HepG2 (cell line): ENCODE results near the gene SCN7A. TPM values are rescaled to one million over a fixed set of nuclear protein-coding genes. Genes with fewer than 3 reads are reported as not detected.

Experiments
- ATAC-seq: fragments of 200-7000 bp; cut with Tn5 transposase; 3 replicates; pipeline ENCODE4 v1.9.1; 2020; ENCODE audit warnings: mild to moderate bottlenecking, moderate library complexity
- BruUV-seq: library from RNA; stranded (reverse); fragments of 400-500 nt; replicated peaks from 2 replicates; lab custom pipeline; 2021; lab: Mats Ljungman, UMichigan
- CTCF ChIA-PET: fragments of 300-600 bp; formaldehyde crosslinking; extraction: SDS; loops from one replicate; lab custom pipeline; 2021; ENCODE audit warnings: low total read pairs, inconsistent platforms, low intra/inter-chr PET ratio; lab: Yijun Ruan, JAX
- POLR2A ChIA-PET: fragments of 350-600 bp; sonication (Branson Sonifier 250); formaldehyde crosslinking; loops from one replicate; lab custom pipeline; 2020; ENCODE audit warnings: antibody characterized with exemption, inconsistent platforms; lab: Yijun Ruan, JAX
- DNase-seq: peaks from one replicate; pipeline ENCODE4 v3.0.0-alpha.2; 2015; ENCODE audit warnings: low spot score
- FAIRE-seq: peaks from 3 replicates; lab custom pipeline; 2011; peaks lifted over from hg19 to GRCh38; lab: Jason Lieb, UNC
- H2AFZ ChIP-seq: one replicate; pipeline ENCODE4 v1.6.1; 2011; ENCODE audit warnings: low read length, inconsistent platforms
- H3K27ac ChIP-seq: fragments of 300-600 bp; 3 replicates; pipeline ENCODE4 v1.8.0; 2011; ENCODE audit warnings: mixed run types, mild to moderate bottlenecking, mixed read lengths, low read length, inconsistent platforms; ENCODE audit not compliant: insufficient read depth; ENCODE audit errors: extremely low read length
- H3K27me3 ChIP-seq, 2 experiments: fragments of 200-600 bp in 1 of 2; 2 replicates in 1 of 2; 3 replicates in 1 of 2; pipeline versions ENCODE4 v1.6.0 to v1.8.0; 2011; ENCODE audit warnings: low read length in 2 of 2, mild to moderate bottlenecking in 2 of 2, moderate library complexity in 2 of 2, inconsistent platforms in 1 of 2; ENCODE audit not compliant: insufficient read depth in 2 of 2, control insufficient read depth in 1 of 2
- H3K36me3 ChIP-seq, 2 experiments: fragments of 200-600 bp in 1 of 2; replicated peaks in 1 of 2; 2 replicates in 1 of 2; 3 replicates in 1 of 2; pipeline versions ENCODE4 v1.5.1 to v1.8.0; 2011; ENCODE audit warnings: low read length in 2 of 2, inconsistent platforms in 1 of 2; ENCODE audit not compliant: insufficient read depth in 2 of 2, control insufficient read depth in 1 of 2
- H3K4me1 ChIP-seq: 2 replicates; pipeline ENCODE4 v1.5.1; 2012; ENCODE audit warnings: low read length, inconsistent platforms; ENCODE audit not compliant: insufficient read depth
- H3K4me2 ChIP-seq: 2 replicates; pipeline ENCODE4 v1.6.0; 2011; ENCODE audit warnings: low read depth, low read length, inconsistent platforms
- H3K4me3 ChIP-seq, 3 experiments: fragments of 200-600 bp in 1 of 3; sonication (generic), shearing (Covaris generic) in 1 of 3; replicated peaks in 1 of 3; 2 replicates each; pipeline ENCODE4 v1.5.1; 2011 to 2016; ENCODE audit warnings: low read length in 3 of 3, inconsistent platforms in 2 of 3, low read depth in 2 of 3, mild to moderate bottlenecking in 2 of 3, control low read depth in 1 of 3, mixed read lengths in 1 of 3; ENCODE audit not compliant: insufficient read depth in 1 of 3
- H3K79me2 ChIP-seq: one replicate; pipeline ENCODE4 v1.6.1; 2011; ENCODE audit warnings: low read length, inconsistent platforms; ENCODE audit not compliant: insufficient read depth
- H3K9ac ChIP-seq: 2 replicates; pipeline ENCODE4 v1.6.0; 2011; ENCODE audit warnings: mild to moderate bottlenecking, low read depth, low read length, inconsistent platforms; ENCODE audit not compliant: insufficient read depth
- H3K9me3 ChIP-seq: 2 replicates; pipeline ENCODE4 v1.5.1; 2012; ENCODE audit warnings: mild to moderate bottlenecking, low read length
- H4K20me1 ChIP-seq: 2 replicates; pipeline ENCODE4 v1.6.0; 2011; ENCODE audit warnings: inconsistent platforms, mild to moderate bottlenecking, low read length, moderate library complexity; ENCODE audit not compliant: insufficient read depth
- FOXK2 ChIP-seq: fragments of 450-650 bp; IDR thresholded peaks from 2 replicates; pipeline ENCODE4 v1.6.1; 2016
- ZNF205 ChIP-seq: IDR thresholded peaks from 2 replicates; pipeline ENCODE4 v1.6.1; 2018; ENCODE audit warnings: missing biosample characterization, missing genetic modification reagents
- ZNF33A ChIP-seq: sonication (generic); formaldehyde crosslinking; IDR thresholded peaks from 2 replicates; pipeline ENCODE4 v1.5.1; 2020; ENCODE audit warnings: missing genetic modification reagents, mild to moderate bottlenecking, moderate library complexity, borderline replicate concordance
- ZNF564 ChIP-seq: sonication (generic); formaldehyde crosslinking; IDR thresholded peaks from 2 replicates; pipeline ENCODE4 v1.8.1; 2023; ENCODE audit warnings: mild to moderate bottlenecking, missing genetic modification reagents
- WGBS: methylation state at CpG from one replicate; pipeline ENCODE4 v1.1.6; 2017; ENCODE audit warnings: low lambda C conversion rate; 5-methylcytosine and 5-hydroxymethylcytosine counted together
- in situ Hi-C: cut with HindIII; loops from 2 replicates; pipeline ENCODE4 v1.10.0; 2017; ENCODE audit warnings: low pct_unique_long_range_greater_than_20kb; ENCODE audit not compliant: extremely low pct_ligation_motif_present
- intact Hi-C: fragments of 100-400 bp; cut with micrococcal nuclease; formaldehyde crosslinking; loops from one replicate; pipeline ENCODE4 v1.10.0; 2022; ENCODE audit not compliant: unreplicated experiment
- polyA plus RNA-seq, 8 experiments: library from polyadenylated mRNA; depleted of rRNA in 3 of 8; stranded (reverse) in 7 of 8; unstranded in 1 of 8; fragments of >200 nt; fragmentation: Illumina TruSeq in 4 of 8; extraction: Trizol in 4 of 8; gene quantifications; 2 replicates each; pipeline versions ENCODE4 v1.2.1 to v1.2.3, GENCODE V29; 2011 to 2016; ENCODE audit warnings: low read depth in 4 of 8, missing spikeins in 1 of 8, mixed read lengths in 1 of 8; ENCODE audit not compliant: insufficient read depth in 1 of 8
- total RNA-seq, 5 experiments: library from RNA; depleted of rRNA; stranded (reverse); fragments of >200 nt; fragmentation: Illumina TruSeq; extraction: Trizol; gene quantifications; 2 replicates each; pipeline ENCODE4 v1.2.3, GENCODE V29; 2016; ENCODE audit warnings: low read depth in 1 of 5
- TF ChIP-seq, protein P1 (sequence below), 2 experiments: sonication (generic) in 1 of 2; formaldehyde crosslinking in 1 of 2; IDR thresholded peaks; 2 replicates each; pipeline versions ENCODE4 v1.5.1 to v1.6.1; 2011 to 2020; ENCODE audit warnings: borderline replicate concordance in 1 of 2, low read depth in 1 of 2, low read length in 1 of 2, mild to moderate bottlenecking in 1 of 2, missing genetic modification reagents in 1 of 2, moderate library complexity in 1 of 2
- TF ChIP-seq, protein P2 (sequence below): sonication (generic); formaldehyde crosslinking; IDR thresholded peaks from 2 replicates; pipeline ENCODE4 v1.4.0; 2020; ENCODE audit warnings: missing genetic modification reagents
- TF ChIP-seq, protein P3 (sequence below): sonication (generic); formaldehyde crosslinking; IDR thresholded peaks from 2 replicates; pipeline ENCODE4 v1.5.0; 2020; ENCODE audit warnings: mild to moderate bottlenecking, missing genetic modification reagents, borderline replicate concordance

Gene SCN7A
- total and polyA plus RNA-seq, 2 of the 13 experiments (the other 11 are each of a cell fraction or from before 2014, with no cell fraction given) = 0.01 TPM; not detected in 1

DNA sequence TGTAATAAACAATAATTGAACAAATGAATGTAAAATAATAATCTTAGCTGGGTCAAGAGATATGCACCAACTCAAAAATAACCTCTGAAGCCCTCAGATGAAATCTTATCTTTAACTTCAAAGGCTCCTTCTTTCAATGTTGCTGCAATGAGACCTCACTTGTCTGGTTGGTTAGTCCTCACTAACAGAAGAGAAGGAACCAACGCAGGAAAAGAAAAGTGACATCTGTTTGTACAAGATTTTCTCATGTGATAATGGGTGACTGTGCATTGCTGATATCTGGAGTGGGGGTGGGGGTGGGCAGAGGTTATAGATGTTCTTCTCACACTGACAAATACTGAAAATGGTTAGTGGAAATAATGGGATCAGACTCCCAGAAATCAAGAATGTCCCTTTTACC, 2.6 kb downstream of the SCN7A start:
- no TSS peak for BruUV-seq
- Histone ChIP-seq H3K79me2 (no peaks in the 10 kb centered on the region), H3K9me3 (no peaks in the 10 kb centered on the region), H3K27ac (no peak overlapping the region), H4K20me1 (no peaks in the 10 kb centered on the region), H3K27me3 (peaks cover 0 to 16% of the 10 kb centered on the region in 2 experiments; a peak in 2 of 5 replicates), H3K4me3 (no peak overlapping the region), H3K4me2 (no peak overlapping the region), H2AFZ (no peak overlapping the region), H3K9ac (no peak overlapping the region), H3K4me1 (no peaks in the 10 kb centered on the region), H3K36me3 (no peaks in the 10 kb centered on the region)
- ATAC-seq (no peak), DNase-seq (no peak), FAIRE-seq (no peak)
- in situ Hi-C loops (no loop called here), intact Hi-C loops (no loop called here)
- 0% methylated on average over 1 of the region's 1 CpG for WGBS
- CTCF ChIA-PET = no interaction called here
- TF ChIP-seq FOXK2 = no peak
- TF ChIP-seq ZNF205 (CRISPR knock-in tag) = no peak
- no peak for TF ChIP-seq ZNF564 (CRISPR knock-in tag)
- TF ChIP-seq ZNF33A (CRISPR knock-in tag) = no peak
- TF ChIP-seq, protein P1, sequence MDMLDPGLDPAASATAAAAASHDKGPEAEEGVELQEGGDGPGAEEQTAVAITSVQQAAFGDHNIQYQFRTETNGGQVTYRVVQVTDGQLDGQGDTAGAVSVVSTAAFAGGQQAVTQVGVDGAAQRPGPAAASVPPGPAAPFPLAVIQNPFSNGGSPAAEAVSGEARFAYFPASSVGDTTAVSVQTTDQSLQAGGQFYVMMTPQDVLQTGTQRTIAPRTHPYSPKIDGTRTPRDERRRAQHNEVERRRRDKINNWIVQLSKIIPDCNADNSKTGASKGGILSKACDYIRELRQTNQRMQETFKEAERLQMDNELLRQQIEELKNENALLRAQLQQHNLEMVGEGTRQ (IDR thresholded peaks at IDR 0.05; ENCODE audit: low read depth, low read length) = no peak
- TF ChIP-seq, protein P1 (CRISPR knock-in tag; IDR thresholded peaks at IDR 0.05; ENCODE audit: borderline replicate concordance) = no peak
- TF ChIP-seq, protein P2, sequence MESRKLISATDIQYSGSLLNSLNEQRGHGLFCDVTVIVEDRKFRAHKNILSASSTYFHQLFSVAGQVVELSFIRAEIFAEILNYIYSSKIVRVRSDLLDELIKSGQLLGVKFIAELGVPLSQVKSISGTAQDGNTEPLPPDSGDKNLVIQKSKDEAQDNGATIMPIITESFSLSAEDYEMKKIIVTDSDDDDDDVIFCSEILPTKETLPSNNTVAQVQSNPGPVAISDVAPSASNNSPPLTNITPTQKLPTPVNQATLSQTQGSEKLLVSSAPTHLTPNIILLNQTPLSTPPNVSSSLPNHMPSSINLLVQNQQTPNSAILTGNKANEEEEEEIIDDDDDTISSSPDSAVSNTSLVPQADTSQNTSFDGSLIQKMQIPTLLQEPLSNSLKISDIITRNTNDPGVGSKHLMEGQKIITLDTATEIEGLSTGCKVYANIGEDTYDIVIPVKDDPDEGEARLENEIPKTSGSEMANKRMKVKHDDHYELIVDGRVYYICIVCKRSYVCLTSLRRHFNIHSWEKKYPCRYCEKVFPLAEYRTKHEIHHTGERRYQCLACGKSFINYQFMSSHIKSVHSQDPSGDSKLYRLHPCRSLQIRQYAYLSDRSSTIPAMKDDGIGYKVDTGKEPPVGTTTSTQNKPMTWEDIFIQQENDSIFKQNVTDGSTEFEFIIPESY (CRISPR knock-in tag) = no peak
- TF ChIP-seq, protein P3, sequence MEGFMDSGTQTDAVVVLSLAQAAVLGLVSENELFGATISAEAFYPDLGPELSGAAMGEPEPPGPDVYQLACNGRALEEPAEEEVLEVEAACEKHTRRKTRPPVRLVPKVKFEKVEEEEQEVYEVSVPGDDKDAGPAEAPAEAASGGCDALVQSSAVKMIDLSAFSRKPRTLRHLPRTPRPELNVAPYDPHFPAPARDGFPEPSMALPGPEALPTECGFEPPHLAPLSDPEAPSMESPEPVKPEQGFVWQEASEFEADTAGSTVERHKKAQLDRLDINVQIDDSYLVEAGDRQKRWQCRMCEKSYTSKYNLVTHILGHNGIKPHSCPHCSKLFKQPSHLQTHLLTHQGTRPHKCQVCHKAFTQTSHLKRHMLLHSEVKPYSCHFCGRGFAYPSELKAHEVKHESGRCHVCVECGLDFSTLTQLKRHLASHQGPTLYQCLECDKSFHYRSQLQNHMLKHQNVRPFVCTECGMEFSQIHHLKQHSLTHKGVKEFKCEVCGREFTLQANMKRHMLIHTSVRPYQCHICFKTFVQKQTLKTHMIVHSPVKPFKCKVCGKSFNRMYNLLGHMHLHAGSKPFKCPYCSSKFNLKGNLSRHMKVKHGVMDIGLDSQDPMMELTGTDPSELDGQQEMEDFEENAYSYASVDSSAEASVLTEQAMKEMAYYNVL = no peak
- POLR2A ChIA-PET = no interaction called here
